GM15510 (cell line): ENCODE data around the gene RILPL2.
A peak's percentile ranks its signal among the peaks of the same experiment; 100 is the strongest.

Experiments used
- POLR2A ChIP-seq: IDR thresholded peaks from 3 replicates; pipeline ENCODE4 v1.6.1; 2011; ENCODE audit warnings: borderline replicate concordance; ENCODE audit not compliant: insufficient read length; ENCODE audit errors: extremely low read depth

RILPL2 gene

DNA sequence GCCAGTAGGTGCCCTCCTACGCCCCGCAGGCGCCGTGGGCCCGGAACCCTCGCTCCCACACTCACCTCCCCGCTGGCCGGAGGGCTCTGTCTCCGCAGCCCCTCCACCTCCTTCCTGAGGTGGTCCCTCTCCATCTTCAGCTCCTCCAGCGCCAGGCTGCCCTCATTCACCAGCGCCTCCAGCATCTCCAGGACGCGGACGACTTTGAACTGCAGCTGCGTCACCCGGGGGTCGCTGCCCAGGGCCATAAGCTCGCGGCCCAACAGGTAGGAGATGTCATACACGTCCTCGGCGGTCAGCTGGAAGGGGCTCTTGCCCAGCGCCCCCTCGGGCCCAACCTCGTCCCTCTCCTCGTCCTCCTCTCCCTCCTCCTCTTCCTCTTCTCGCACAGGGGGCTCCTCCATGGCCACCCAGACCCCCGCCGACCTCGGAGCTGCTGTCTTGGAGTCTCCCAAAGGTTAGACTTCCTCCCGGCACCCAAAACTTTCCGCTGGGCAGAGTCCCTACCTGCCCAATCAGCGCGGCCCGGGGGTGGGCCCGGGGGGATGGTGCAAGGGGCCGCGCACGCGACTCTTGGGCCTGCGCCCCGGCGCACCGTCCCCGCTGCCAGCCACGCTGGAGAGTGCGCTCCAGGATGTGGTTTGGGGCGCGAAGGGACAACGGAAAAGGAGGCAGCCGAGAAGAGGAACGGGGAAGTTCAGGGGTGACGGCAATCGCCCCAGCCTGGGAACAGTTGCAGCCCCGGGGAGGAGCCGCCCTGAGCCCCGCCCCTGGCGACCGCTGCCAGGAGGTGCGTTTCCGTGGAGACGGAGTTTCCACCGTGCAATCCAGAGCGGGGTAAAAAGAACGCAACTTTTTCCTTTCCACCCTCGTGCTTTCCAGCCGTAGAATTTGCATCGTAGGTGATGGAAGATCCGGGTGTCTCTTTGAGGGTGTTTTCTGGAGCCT, at the start of gene RILPL2:
TSS of gene RILPL2 (minus strand) at position 668 of the 948 bp plus-strand sequence. CDS start at position 404, 264 bp downstream.
- peak; percentile 57 for TF ChIP-seq POLR2A

DNA sequence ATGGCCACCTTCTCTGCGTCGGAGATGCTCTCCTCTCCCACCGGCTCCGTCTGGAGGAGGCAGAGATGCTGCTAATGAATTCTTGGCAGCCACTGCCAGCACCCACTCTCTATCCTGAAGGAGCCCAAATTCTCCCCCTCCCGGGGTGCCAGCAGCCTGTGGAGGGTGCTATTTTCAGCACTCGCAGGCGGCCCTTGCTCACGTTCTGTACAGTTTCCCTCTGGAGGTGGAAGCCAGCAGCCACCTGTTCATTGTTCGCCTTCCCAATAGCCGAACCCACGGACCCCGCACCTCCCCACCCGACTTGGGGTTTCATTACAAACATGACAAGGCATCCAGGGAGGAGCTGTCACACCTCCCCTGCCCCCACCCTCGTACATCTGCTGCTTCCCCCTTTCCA, 49.3 kb upstream of the RILPL2 start:
- TF ChIP-seq POLR2A: no peak

- TF ChIP-seq POLR2A: no peak
Observed at GRCh38 chr12:123483602-123484248, 47.2 kb upstream of the RILPL2 start.

- TF ChIP-seq POLR2A: no peak
Observed at GRCh38 chr12:123482876-123483275, 46.4 kb upstream of the RILPL2 start.

- TF ChIP-seq POLR2A: no peak
Observed at GRCh38 chr12:123479442-123480180, 43.1 kb upstream of the RILPL2 start.

DNA sequence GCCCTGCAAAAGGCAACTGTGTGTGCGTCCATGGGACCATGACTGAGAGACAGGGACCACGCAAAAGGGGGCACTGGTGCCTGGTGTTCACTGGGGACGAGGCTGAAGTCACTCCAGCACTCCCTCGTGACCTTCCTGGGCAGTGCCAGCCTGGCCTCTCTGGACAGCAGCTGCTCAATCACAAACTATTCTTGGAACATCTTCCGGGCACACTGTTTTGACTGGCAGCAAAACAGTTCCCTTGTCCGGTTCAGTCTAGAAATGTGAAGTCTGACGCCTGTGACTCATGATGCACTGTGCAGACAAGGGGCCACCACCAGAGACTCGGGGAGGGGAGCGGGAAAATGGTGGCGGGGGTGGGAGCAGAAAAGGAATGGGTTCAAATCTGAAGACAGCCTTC, 42.3 kb upstream of the RILPL2 start:
- TF ChIP-seq POLR2A: no peak

- no peak for TF ChIP-seq POLR2A
Observed at GRCh38 chr12:123478069-123478468, 41.6 kb upstream of the RILPL2 start.

DNA sequence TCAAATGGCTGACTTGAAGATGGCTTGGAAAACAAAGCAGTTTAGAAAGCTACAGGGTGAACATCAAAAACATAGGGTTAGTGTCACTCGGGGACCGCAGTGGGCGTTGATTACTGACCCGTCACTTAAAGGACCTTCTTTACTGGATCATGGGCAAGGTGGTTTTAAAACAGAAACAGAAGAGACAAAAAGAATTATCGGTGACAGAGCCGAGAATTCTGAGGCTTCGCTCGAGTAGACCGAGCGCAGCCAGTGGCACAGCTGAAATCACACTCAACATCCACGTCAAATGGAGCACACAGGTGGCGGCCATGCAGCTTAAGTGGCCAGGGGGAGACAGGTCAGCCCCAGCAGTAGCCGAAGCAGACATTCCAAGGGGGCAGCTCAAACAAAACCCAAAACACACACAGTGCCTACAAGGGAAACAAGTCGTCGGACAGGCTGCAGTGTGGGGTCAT, 38.8 kb upstream of the RILPL2 start:
- no peak for TF ChIP-seq POLR2A

DNA sequence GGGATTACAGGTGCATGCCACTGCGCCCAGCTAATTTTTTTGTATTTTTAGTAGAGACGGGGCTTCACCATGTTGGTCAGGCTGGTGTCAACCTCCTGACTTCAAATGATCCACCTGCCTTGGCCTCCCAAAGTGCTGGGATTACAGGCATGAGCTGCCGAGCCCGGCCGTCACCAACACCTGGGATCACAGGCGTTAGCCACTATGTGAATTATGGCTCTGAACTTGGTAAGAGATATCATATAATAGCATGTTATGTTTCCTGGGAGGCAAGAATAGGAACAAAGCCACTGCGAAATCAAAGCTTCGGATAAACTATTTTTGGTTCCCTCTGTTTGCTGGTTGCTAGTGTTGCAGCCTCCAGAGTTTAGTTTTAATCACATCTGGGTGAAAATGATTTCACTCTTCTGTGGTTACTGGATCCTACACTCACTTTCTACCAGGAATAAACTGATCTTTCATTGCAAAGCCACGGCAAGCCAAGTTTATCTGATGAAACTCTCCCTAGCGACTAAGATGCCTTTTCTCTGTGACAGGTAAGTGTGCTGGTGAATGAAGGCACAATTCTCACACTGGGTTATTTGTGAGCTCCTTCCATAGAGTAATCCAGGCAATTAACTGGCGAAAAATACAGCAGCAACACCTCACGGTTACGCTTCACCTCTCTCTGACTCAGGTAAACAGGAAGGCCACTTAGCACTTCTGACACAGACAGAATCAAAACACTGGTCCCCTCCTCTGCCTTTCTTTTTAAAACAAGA, 38.2 kb upstream of the RILPL2 start:
- TF ChIP-seq POLR2A: no peak

- TF ChIP-seq POLR2A: no peak
Observed at GRCh38 chr12:123472438-123472849, 36.0 kb upstream of the RILPL2 start.

DNA sequence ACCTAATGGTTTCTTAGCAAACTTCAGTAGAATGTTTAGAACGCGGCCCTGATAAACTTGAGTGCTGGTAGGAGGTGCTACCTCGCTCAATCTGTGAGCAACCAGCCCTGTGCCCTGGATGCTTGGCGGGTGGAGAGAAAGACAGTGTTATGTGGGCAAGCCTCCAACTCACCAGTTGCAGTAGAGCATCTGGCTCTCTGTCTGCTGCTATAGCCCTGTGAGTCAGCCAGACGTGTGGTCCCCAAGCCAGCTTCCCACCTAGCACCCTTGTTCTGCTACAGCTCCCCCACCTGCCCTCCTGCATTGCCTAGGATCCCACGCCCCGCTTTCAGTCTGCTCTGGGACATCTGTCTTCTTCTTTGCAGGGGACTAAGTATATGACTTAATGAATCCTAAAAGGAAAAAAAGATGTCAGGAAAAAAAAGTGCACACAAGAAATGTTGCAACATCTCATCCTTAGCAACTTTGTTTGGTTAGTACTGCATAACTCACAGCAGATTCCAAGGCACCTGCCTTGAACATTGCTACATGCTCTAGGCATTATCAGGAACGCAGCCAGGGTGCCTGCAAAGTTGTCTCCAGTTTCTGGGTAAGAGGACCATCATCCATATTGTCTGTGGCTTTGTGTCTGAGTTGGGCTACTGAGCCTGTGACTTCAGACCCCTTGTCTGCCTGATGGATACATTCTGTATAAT, 35.0 kb upstream of the RILPL2 start:
- no peak for TF ChIP-seq POLR2A

DNA sequence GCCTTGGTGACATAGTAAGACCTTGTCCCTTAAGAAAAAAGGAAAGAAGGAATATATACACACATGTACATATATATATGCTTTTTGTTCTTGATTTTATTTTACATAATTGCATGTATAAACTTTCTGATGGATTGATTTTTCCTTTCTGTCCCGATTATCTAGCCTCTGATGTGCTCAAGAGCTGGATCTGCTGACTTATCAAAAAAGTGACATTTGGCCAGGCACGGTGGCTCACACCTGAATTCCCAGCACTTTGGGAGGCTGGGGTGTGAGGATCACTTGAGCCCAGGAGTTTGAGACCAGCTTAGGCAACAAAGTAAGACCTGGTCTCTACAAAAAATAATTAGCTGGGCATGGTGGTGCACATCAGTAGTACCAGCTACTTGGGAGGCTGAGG, 33.5 kb upstream of the RILPL2 start:
- TF ChIP-seq POLR2A: no peak

DNA sequence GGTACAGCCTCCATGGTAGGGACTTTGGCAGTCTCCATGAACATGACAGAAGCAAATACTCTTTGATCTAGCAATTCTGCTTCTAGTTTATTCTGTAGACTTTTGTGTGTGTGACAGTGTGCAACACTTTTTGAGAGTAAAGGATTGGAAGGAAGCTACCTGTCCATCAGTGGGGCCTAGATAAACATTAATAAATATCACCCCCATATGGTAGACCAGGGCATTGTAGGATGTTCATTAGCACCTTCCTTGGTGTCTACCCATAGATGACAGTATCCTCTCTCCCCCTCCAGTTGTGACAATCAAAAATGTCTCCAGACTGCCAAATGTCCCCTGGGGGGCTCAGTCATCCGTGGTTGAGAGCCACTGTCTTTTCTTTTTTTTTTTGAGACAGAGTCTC, 32.3 kb upstream of the RILPL2 start:
- TF ChIP-seq POLR2A: no peak

DNA sequence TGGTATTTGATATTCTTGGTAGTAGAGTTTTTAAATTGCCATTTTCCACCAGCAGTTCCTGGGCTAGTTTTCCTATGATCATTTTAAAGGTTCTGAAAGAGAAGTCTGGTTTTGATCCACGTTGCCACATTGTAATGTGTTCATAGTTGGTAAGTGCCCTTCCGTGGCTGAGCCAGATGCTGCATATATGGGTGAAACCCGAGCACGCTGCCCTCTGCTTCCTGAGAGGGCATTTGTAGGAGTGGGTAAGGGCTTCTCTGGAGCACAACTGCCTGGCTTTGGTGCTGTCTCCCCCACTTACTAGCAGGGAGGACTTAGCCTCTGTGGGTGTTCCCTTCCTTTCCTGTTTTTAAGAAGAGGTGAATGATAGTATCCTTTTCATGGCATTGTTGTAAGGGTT, 28.6 kb upstream of the RILPL2 start:
- TF ChIP-seq POLR2A: no peak
